ENCODE measurements around the gene ATP2B2. TPM values are rescaled to one million over a fixed set of nuclear protein-coding genes. Genes with fewer than 3 reads are reported as not detected.

Gene ATP2B2
- total and polyA plus RNA-seq, 10 of the 15 experiments (the other 5 are each of a cell fraction or from before 2014, with no cell fraction given), result 0.04 TPM; not detected in 9

DNA sequence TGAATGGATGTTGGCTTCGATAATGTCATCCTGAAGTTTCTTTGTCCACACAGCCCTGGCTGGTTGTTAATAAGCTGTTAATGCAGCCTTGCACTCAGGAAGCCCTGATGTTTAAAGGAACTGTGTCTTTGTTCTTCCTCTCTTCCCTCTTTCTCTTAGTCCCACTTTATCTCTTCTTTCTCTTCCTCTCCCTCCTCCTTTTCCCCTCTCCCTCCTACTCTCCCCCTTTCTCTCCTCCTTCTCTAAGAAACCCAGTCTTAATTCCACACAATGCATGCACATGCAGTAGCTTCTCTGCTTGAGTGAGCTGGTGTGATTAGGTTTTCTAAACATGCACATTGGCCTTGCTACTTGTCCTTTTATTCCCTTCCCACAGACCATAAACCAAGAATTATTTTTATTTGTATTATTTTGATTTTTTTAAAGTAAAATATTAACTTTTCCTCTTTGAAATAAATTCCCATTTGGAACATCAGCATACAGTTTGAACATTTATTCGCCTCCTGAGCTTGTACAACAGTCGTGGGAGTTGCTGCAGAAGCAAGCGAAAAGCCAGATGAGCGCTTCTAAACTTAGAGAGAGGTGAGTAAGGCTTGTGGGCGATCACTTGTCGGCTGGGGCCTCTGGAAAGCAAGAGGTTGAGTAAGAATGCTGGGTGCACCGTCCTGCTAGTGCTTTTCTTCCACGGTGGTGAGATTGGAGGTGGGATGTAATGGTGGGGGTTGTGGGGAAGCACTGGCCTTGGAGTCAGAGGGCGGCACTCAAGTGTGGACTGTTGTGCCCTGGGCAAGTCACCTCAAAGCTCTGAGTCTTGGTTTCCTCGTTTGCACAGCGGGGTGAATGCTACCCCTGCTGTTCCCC is 219.9 kb downstream of the ATP2B2 start (continued):
- TF ChIP-seq, protein P1, sequence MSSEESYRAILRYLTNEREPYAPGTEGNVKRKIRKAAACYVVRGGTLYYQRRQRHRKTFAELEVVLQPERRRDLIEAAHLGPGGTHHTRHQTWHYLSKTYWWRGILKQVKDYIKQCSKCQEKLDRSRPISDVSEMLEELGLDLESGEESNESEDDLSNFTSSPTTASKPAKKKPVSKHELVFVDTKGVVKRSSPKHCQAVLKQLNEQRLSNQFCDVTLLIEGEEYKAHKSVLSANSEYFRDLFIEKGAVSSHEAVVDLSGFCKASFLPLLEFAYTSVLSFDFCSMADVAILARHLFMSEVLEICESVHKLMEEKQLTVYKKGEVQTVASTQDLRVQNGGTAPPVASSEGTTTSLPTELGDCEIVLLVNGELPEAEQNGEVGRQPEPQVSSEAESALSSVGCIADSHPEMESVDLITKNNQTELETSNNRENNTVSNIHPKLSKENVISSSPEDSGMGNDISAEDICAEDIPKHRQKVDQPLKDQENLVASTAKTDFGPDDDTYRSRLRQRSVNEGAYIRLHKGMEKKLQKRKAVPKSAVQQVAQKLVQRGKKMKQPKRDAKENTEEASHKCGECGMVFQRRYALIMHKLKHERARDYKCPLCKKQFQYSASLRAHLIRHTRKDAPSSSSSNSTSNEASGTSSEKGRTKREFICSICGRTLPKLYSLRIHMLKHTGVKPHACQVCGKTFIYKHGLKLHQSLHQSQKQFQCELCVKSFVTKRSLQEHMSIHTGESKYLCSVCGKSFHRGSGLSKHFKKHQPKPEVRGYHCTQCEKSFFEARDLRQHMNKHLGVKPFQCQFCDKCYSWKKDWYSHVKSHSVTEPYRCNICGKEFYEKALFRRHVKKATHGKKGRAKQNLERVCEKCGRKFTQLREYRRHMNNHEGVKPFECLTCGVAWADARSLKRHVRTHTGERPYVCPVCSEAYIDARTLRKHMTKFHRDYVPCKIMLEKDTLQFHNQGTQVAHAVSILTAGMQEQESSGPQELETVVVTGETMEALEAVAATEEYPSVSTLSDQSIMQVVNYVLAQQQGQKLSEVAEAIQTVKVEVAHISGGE (CRISPR knock-in tag; IDR thresholded peaks at IDR 0.05), result no peak
- no peak for TF ChIP-seq SUZ12 (IDR thresholded peaks at IDR 0.05; ENCODE audit: unreplicated experiment)
- TF ChIP-seq ZSCAN29 (IDR thresholded peaks at IDR 0.05), result no peak
- no peak for TF ChIP-seq SMARCA5 (IDR thresholded peaks at IDR 0.05)
- no peak for TF ChIP-seq STAT3 (IDR thresholded peaks at IDR 0.05; ENCODE audit: low read depth, low read length)

DNA sequence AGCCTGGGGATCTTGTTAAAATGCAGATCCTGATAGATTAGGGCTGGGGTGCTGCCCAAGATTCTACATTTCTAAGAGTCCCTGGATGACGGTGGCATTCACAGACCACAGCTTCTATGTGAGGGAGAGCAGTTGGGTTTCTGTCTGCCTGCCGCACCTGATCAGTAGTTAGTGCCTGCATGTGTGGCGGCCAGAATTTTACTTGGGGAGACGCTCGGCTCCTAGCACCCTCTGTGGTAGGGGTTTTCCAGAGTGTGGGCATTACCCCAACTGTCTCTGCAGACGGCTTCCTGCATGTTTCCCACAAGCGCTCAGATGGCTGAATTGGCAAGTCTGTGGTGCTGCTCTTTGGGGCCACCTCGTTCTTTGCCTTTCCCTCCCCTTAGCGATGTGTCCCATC is 220.9 kb downstream of the ATP2B2 start:
- ChIA-PET CTCF (no interaction called here), RAD21 (ENCODE audit: unreplicated experiment) (interaction anchor here (1.3 kb wide), 1 partner anchor 9 kb away, joined by 8 read pairs; the partner anchor contains the start of gene GHRL), POLR2A (interaction anchor here (0.8 to 1.2 kb wide), 4 partner anchors 8 to 21 kb away, joined by 3 to 6 read pairs (median 4); partner anchors contain the start of gene GHRL), SMC1A (ENCODE audit: uncharacterized antibody, unreplicated experiment) (interaction anchor here (1.2 to 3.9 kb wide), 2 partner anchors 8 to 38 kb away, joined by 4 to 13 read pairs; partner anchors contain the start of gene GHRL)
- DNase-seq (ENCODE audit: low read depth, low spot score) (peak; percentile 39), FAIRE-seq (no peak), ATAC-seq (peak; percentile 87)
- in situ Hi-C loops (cut with MboI) (no loop called here), intact Hi-C loops (cut with micrococcal nuclease; ENCODE audit: unreplicated experiment) (no loop called here)
- H3K4me1 ChIP-seq (ENCODE audit: control insufficient read depth, insufficient read depth, low read length), result peaks cover 7% of the 10 kb centered on the region; the same call in 1 of the 2 replicates
- TF ChIP-seq RUNX3 (IDR thresholded peaks at IDR 0.05; ENCODE audit: low read length), result 0 out of 2 replicates have a peak, but pooled peaks have one; percentile 20
- TF ChIP-seq, protein P2, sequence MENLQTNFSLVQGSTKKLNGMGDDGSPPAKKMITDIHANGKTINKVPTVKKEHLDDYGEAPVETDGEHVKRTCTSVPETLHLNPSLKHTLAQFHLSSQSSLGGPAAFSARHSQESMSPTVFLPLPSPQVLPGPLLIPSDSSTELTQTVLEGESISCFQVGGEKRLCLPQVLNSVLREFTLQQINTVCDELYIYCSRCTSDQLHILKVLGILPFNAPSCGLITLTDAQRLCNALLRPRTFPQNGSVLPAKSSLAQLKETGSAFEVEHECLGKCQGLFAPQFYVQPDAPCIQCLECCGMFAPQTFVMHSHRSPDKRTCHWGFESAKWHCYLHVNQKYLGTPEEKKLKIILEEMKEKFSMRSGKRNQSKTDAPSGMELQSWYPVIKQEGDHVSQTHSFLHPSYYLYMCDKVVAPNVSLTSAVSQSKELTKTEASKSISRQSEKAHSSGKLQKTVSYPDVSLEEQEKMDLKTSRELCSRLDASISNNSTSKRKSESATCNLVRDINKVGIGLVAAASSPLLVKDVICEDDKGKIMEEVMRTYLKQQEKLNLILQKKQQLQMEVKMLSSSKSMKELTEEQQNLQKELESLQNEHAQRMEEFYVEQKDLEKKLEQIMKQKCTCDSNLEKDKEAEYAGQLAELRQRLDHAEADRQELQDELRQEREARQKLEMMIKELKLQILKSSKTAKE (IDR thresholded peaks at IDR 0.05; ENCODE audit: low read depth, poor library complexity, severe bottlenecking), result peak; percentile 13
- TF ChIP-seq, protein P3, sequence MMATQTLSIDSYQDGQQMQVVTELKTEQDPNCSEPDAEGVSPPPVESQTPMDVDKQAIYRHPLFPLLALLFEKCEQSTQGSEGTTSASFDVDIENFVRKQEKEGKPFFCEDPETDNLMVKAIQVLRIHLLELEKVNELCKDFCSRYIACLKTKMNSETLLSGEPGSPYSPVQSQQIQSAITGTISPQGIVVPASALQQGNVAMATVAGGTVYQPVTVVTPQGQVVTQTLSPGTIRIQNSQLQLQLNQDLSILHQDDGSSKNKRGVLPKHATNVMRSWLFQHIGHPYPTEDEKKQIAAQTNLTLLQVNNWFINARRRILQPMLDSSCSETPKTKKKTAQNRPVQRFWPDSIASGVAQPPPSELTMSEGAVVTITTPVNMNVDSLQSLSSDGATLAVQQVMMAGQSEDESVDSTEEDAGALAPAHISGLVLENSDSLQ (IDR thresholded peaks at IDR 0.05), result no peak
- peak; percentile 33; the same call in 1 of the 2 replicates for TF ChIP-seq IKZF1 (conservative IDR thresholded peaks at IDR 0.05)
- no peak for TF ChIP-seq PAX5 (IDR thresholded peaks at IDR 0.05; ENCODE audit: borderline replicate concordance, low read depth, low read length)
- TF ChIP-seq, protein P4, sequence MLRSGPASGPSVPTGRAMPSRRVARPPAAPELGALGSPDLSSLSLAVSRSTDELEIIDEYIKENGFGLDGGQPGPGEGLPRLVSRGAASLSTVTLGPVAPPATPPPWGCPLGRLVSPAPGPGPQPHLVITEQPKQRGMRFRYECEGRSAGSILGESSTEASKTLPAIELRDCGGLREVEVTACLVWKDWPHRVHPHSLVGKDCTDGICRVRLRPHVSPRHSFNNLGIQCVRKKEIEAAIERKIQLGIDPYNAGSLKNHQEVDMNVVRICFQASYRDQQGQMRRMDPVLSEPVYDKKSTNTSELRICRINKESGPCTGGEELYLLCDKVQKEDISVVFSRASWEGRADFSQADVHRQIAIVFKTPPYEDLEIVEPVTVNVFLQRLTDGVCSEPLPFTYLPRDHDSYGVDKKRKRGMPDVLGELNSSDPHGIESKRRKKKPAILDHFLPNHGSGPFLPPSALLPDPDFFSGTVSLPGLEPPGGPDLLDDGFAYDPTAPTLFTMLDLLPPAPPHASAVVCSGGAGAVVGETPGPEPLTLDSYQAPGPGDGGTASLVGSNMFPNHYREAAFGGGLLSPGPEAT (IDR thresholded peaks at IDR 0.05; ENCODE audit: low read depth), result 0 out of 2 replicates have a peak, but pooled peaks have one; percentile 34
- H3K9me3 ChIP-seq (replicated peaks; ENCODE audit: control insufficient read depth, insufficient read depth, low read length), result no peaks in the 10 kb centered on the region
- H3K4me3 ChIP-seq, result no peak overlapping the region
- no peaks in the 10 kb centered on the region for H4K20me1 ChIP-seq (ENCODE audit: control insufficient read depth, insufficient read depth)
- H2AFZ ChIP-seq (ENCODE audit: control insufficient read depth, low read depth, low read length), result no peak overlapping the region
- no peaks in the 10 kb centered on the region for H3K79me2 ChIP-seq (ENCODE audit: control insufficient read depth, insufficient read depth, low read length)
- 19% methylated on average over 9 of the region's 9 CpGs for WGBS (ENCODE audit: insufficient coverage, insufficient replicate concordance, low lambda C conversion rate, missing lambda C conversion rate)
- no peak overlapping the region for H3K9ac ChIP-seq (ENCODE audit: control insufficient read depth, insufficient read depth, low read length)
- no peak overlapping the region; the same call in 1 of the 2 replicates for H3K27ac ChIP-seq (ENCODE audit: control insufficient read depth, insufficient read depth)
- no peak overlapping the region for H3K4me2 ChIP-seq (ENCODE audit: control insufficient read depth, insufficient read depth)
- BruUV-seq (replicated peaks), result no TSS peak
- peaks cover 17 to 27% of the 10 kb centered on the region in 2 experiments for H3K36me3 ChIP-seq (ENCODE audit: control insufficient read depth in 2 of 2, insufficient read depth in 2 of 2, low read length in 1 of 2)
- H3K27me3 ChIP-seq (replicated peaks in 1 of 2; ENCODE audit: control insufficient read depth in 2 of 2, insufficient read depth in 2 of 2, low read length in 1 of 2), result no peaks in the 10 kb centered on the region
